HG03066 (cell line): ENCODE results near the gene CCDC50.

ENCODE experiments used
- ATAC-seq: cut with Tn5 transposase; IDR thresholded peaks from one replicate; pipeline ENCODE4 v1.9.1; 2021; ENCODE audit warnings: low read depth; ENCODE audit not compliant: unreplicated experiment

CCDC50 gene

DNA sequence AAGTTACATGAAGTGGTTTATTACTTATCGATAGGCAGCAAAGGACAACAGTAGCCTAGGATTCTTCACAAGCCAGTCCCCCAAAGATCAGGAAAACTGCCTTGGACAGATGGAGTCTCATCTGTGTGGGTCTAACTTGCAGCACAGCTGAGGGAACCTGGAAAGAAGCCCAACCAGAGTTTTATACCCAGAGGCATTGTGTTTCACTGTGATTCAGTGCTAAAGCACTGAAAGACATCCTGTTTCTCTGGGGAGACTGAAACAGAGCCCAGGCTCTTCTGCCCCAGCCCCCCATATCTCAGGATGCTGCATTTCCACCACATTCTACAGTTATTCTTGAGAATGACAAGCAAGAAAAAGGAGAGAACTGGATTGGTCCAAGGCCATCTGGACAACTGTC, 83.6 kb downstream of the CCDC50 start:
- ATAC-seq, result no peak

GRCh38 chr3:191414286-191414685, 85.1 kb downstream of the CCDC50 start:
- no peak for ATAC-seq

DNA sequence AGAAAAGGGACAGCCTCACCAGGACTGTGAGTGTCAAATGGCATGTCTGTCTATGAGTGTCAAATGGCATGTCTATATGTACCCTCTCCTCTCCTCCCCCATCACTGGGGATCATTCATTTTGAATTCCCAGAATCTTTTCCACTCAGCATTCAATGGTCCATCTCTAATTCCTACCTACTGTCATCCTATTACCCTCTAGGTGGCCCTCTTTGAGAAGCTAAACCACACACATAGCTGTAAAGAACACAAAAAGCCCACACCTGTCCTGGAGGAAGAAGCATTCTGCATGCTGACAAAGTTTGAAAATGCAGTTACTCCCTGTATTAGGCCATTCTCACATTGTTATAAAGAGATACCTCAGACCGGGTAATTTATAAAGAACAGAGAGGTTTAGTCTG, 85.5 kb downstream of the CCDC50 start:
- no peak for ATAC-seq

DNA sequence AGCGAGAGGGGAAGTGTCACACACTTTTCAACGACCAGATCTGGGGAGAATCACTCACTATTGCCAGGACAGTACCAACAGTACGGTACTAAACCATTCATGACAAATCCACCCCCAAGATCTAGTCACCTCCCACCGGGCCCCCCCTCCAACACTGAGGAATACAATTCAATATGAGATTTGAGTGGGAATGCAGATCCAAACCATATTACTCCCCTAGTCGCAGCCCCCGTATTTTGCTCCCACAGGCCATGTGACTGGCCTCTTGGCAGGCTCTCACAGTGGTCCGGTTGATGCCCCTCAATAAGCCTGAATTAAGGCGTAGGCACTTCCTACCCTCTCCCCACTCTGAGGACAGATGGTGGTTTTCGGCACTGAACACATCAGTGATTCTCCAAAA, 86.4 kb downstream of the CCDC50 start:
- ATAC-seq, result no peak

- no peak for ATAC-seq
These were observed 88.2 kb downstream of the CCDC50 start for GRCh38 chr3:191417457-191417729.

DNA sequence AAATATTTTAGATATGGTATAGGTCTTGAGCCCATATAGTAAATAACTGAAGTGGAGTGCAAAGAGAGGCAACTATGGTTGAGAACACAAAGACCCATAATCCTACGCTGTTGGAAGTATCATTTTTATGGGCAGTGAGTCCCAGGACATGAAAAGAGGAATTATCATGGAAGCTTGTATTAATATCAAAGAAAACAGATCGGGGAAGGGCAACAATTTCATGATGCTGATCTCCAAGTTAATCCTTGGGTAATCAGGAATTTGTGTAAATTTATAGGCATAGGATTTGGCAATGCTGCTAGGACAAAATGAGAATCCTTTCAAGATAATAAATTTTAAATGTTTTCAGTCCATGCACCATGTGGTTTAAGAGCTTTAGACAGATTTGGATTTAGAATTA, 91.6 kb downstream of the CCDC50 start:
- no peak for ATAC-seq

DNA sequence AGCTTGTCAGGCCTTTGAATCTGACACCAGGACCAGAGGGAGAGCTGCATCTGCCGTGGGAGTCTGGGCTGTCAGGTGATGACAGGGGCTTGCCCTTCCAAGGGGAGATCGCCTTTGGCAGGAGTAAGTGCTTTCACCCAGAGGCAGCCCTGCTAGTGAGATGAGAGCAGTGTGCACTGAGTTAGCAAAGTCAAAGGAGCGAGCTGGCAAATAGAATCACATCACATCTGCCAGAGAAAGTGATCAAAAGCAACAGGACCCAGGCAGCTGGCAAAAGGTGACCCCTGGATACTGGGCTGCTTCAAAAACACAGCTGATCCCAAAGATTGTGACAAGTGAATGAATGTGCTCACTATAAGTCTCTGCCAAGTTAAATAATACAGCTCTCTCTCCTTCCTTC, 95.7 kb downstream of the CCDC50 start:
- no peak for ATAC-seq

DNA sequence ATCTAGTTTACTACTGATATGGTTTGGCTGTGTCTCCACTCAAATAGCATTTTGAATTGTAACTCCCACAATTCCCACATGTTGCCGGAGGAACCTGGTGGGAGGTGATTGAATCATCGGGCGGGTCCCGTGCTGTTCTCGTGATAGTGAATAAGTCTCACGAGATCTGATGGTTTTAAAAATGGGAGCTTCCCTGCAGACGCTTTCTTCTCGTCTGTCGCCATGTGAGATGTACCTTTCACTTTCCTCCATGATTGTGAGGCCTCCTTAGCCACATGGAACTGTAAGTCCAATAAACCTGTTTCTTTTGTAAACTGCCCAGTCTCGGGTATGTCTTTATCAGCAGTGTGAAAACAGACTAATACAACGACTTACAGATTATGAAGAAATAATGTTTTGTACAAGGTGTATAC, 96.1 kb downstream of the CCDC50 start:
- no peak for ATAC-seq

DNA sequence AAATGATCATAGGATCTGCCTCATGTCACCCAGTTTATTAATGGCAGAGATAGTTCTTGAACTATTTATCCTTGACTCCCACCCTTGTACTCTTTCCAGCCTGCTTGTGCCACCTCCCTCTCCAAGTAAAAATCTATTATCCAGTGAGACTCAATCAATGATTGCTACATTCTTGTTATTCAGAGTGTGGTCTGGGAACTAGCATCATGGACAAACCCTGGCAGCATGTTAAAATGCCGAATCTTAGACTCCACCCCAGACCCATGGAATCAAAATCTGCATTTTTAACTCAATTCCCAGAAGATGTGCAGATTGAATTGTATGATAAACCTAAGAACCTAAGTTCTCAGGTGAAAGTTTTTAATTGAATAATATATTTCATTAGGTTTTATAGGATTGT, 97.1 kb downstream of the CCDC50 start:
- ATAC-seq, result no peak

GRCh38 chr3:191428177-191428576, 99.0 kb downstream of the CCDC50 start:
- ATAC-seq, result no peak

DNA sequence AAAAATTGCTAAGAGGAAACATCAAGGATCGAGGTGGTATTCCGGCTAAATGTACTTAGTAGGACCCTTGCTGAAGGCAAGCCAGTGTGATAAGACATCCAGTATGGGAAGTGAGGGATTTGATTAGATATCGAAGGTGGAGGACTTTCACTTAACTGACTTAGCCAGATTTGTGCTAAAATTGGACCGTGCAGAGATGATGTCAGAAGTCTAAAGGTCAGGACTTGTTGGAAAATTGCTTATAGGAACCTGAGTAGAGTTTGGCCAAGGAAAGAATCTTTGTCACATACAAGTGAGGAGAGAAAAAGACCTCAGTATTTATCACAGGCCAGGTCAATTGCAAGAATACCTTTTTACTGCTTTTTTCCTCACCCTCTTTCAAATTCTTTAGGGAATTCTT, 100.9 kb downstream of the CCDC50 start:
- no peak for ATAC-seq

DNA sequence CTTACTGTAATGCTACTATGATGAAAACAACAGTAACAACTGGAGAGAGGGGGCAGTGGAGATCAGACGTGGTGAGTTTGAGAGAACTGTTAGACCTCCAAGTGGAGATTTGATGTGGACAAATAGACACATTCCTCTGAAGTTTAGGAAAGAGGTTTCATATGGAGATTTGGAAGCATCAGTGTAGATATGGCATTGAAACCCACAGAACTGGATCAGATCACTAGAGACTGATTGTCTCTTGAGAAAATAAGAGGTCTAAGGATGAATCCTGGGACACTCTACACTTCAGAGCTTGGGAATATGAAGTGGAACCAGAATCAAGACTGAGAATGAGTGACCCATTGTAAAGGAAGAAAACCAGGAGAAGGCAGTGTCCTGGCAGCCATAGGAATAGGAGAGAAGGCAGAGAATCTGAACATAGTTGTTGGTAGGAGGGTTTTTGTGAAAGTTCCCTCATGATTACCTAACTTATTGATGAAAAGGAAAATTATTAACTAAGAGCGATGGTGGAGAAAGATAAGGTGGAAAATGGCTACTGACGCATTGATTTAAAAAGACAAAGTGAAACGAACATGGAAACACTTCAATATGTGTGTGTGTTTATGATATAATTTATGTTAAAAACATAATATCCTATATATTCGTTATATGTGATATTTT, 102.1 kb downstream of the CCDC50 start:
- no peak for ATAC-seq

- ATAC-seq, result no peak
These were observed 103.0 kb downstream of the CCDC50 start for GRCh38 chr3:191432162-191432561.

GRCh38 chr3:191434024-191434423, 104.8 kb downstream of the CCDC50 start:
- no peak for ATAC-seq

- no peak for ATAC-seq
These were observed 106.8 kb downstream of the CCDC50 start for GRCh38 chr3:191435981-191436380.

GRCh38 chr3:191438150-191438814, 109.1 kb downstream of the CCDC50 start:
- no peak for ATAC-seq

- ATAC-seq, result no peak
These were observed 111.3 kb downstream of the CCDC50 start for GRCh38 chr3:191440532-191440931.

- ATAC-seq, result no peak
These were observed 112.5 kb downstream of the CCDC50 start for GRCh38 chr3:191441687-191442086.

- ATAC-seq, result no peak
These were observed 115.4 kb downstream of the CCDC50 start for GRCh38 chr3:191444569-191444968.
